SK-N-SH (cell line): Measurements from ENCODE around the gene RAD51B. TPM values are rescaled to one million over a fixed set of nuclear protein-coding genes. Genes with fewer than 3 reads are reported as not detected.

ENCODE experiments used
- CTCF ChIA-PET: fragments of 300-600, 350-600 bp; formaldehyde crosslinking; extraction: SDS; loops from one replicate; lab custom pipeline; 2021; lab: Yijun Ruan, JAX
- POLR2A ChIA-PET: fragments of 350-600 bp; sonication (Branson Sonifier 250); formaldehyde crosslinking; extraction: SDS; loops from one replicate; lab custom pipeline; 2020; ENCODE audit warnings: antibody characterized with exemption, inconsistent platforms; lab: Yijun Ruan, JAX
- DNase-seq: peaks from one replicate; pipeline ENCODE4 v3.0.0; 2012
- H2AFZ ChIP-seq: fragments of 200-600 bp; sonication (generic); 2 replicates; pipeline ENCODE4 v1.8.1; 2016; ENCODE audit warnings: antibody characterized with exemption, mild to moderate bottlenecking, low read depth
- H3F3A ChIP-seq: fragments of 200-600 bp; sonication (generic); replicated peaks from 2 replicates; pipeline ENCODE3; 2016; ENCODE audit warnings: antibody characterized with exemption, mild to moderate bottlenecking; ENCODE audit not compliant: insufficient read depth
- H3K27ac ChIP-seq, 2 experiments: fragments of 200-500 bp in 1 of 2; fragments of 200-600 bp in 1 of 2; sonication (Bioruptor generic) in 1 of 2; sonication (generic), shearing (Covaris generic) in 1 of 2; 2 replicates each; pipeline versions ENCODE4 v1.5.1 to v1.6.1; 2014 to 2016; ENCODE audit warnings: low read depth in 2 of 2, inconsistent platforms in 1 of 2, low read length in 1 of 2, mild to moderate bottlenecking in 1 of 2, mixed read lengths in 1 of 2
- H3K27me3 ChIP-seq: fragments of 200-600 bp; sonication (generic), shearing (Covaris generic); 2 replicates; pipeline ENCODE4 v1.6.1; 2016; ENCODE audit warnings: mixed run types; ENCODE audit not compliant: insufficient read depth
- H3K36me3 ChIP-seq, 2 experiments: fragments of 200-500 bp in 1 of 2; fragments of 200-600 bp in 1 of 2; sonication (Bioruptor generic) in 1 of 2; sonication (generic) in 1 of 2; replicated peaks in 1 of 2; 2 replicates each; pipeline versions ENCODE3 to v1.5.1; 2014 to 2016; ENCODE audit warnings: low read length in 1 of 2, mild to moderate bottlenecking in 1 of 2; ENCODE audit not compliant: insufficient read depth in 2 of 2, control insufficient read depth in 1 of 2
- H3K4me1 ChIP-seq, 2 experiments: fragments of 200-500 bp in 1 of 2; fragments of 200-600 bp in 1 of 2; sonication (Bioruptor generic) in 1 of 2; sonication (generic), shearing (Covaris generic) in 1 of 2; 2 replicates each; pipeline versions ENCODE4 v1.5.1 to v1.6.1; 2014 to 2016; ENCODE audit warnings: low read depth in 1 of 2, low read length in 1 of 2, mixed run types in 1 of 2; ENCODE audit not compliant: insufficient read depth in 2 of 2, control insufficient read depth in 1 of 2
- H3K4me2 ChIP-seq: fragments of 200-600 bp; sonication (generic), shearing (Covaris generic); 2 replicates; pipeline ENCODE4 v1.6.1; 2017; ENCODE audit warnings: mixed run types
- H3K4me3 ChIP-seq, 2 experiments: fragments of 200-500 bp in 1 of 2; fragments of 200-600 bp in 1 of 2; sonication (Bioruptor generic) in 1 of 2; sonication (generic), shearing (Covaris generic) in 1 of 2; 2 replicates each; pipeline versions ENCODE4 v1.5.1 to v1.8.1; 2014 to 2016; ENCODE audit warnings: low read depth in 2 of 2, inconsistent platforms in 1 of 2, low read length in 1 of 2, mild to moderate bottlenecking in 1 of 2, mixed read lengths in 1 of 2, moderate library complexity in 1 of 2
- H3K79me2 ChIP-seq: fragments of 200-600 bp; sonication (generic); 2 replicates; pipeline ENCODE4 v1.8.1; 2017; ENCODE audit warnings: mild to moderate bottlenecking; ENCODE audit not compliant: insufficient read depth
- H3K9ac ChIP-seq: fragments of 200-600 bp; sonication (generic); 2 replicates; pipeline ENCODE4 v1.6.1; 2017; ENCODE audit warnings: mixed run types
- H3K9me2 ChIP-seq: fragments of 200-600 bp; sonication (generic); 2 replicates; pipeline ENCODE4 v1.6.1; 2017; ENCODE audit warnings: mixed run types
- H3K9me3 ChIP-seq: fragments of 200-600 bp; sonication (generic); 2 replicates; pipeline ENCODE4 v1.6.1; 2017; ENCODE audit warnings: mixed run types, mild to moderate bottlenecking, moderate library complexity
- H4K20me1 ChIP-seq: fragments of 200-600 bp; sonication (generic); 2 replicates; pipeline ENCODE4 v1.6.1; 2017; ENCODE audit warnings: mild to moderate bottlenecking, mixed run types; ENCODE audit not compliant: insufficient read depth
- MEF2A ChIP-seq: IDR thresholded peaks from 2 replicates; pipeline ENCODE4 v1.4.0; 2012; ENCODE audit warnings: low read depth, borderline replicate concordance
- MXI1 ChIP-seq: IDR thresholded peaks from 2 replicates; pipeline ENCODE4 v1.6.1; 2012; ENCODE audit warnings: mild to moderate bottlenecking, low read depth, low read length, improper control_type of control experiment
- RFX5 ChIP-seq: IDR thresholded peaks from 2 replicates; pipeline ENCODE4 v1.6.1; 2012; ENCODE audit warnings: mild to moderate bottlenecking, improper control_type of control experiment, low read length
- TAF1 ChIP-seq: IDR thresholded peaks from 2 replicates; pipeline ENCODE4 v1.6.1; 2012; ENCODE audit warnings: low read depth, mild to moderate bottlenecking, low read length, moderate library complexity, borderline replicate concordance
- TCF12 ChIP-seq: IDR thresholded peaks from 2 replicates; pipeline ENCODE4 v1.4.0; 2012
- ZBTB33 ChIP-seq: IDR thresholded peaks from 2 replicates; pipeline ENCODE4 v1.4.0; 2012; ENCODE audit warnings: low read depth, borderline replicate concordance
- WGBS: methylation state at CpG from one replicate; pipeline ENCODE4 v1.1.6; 2017; ENCODE audit warnings: low lambda C conversion rate; 5-methylcytosine and 5-hydroxymethylcytosine counted together
- polyA plus RNA-seq, 3 experiments: library from polyadenylated mRNA; depleted of rRNA; stranded (reverse); fragments of >200 nt; gene quantifications; 2 replicates each; pipeline ENCODE4 v1.2.3, GENCODE V29; 2012
- TF ChIP-seq, protein P1 (sequence below): fragments of 150-350 bp; IDR thresholded peaks from 2 replicates; pipeline ENCODE4 v1.6.1; 2016; ENCODE audit warnings: mild to moderate bottlenecking, low read depth, low read length
- TF ChIP-seq, protein P2 (sequence below): fragments of 150-350 bp; IDR thresholded peaks from 2 replicates; pipeline ENCODE4 v1.6.1; 2017; ENCODE audit warnings: antibody characterized with exemption, low read length, low read depth, borderline replicate concordance
- TF ChIP-seq, protein P3 (sequence below): IDR thresholded peaks from 2 replicates; pipeline ENCODE4; 2012

RAD51B gene
- polyA plus RNA-seq, 1 of the 3 experiments (the other 2 are of a cell fraction) = 6.0 TPM

DNA sequence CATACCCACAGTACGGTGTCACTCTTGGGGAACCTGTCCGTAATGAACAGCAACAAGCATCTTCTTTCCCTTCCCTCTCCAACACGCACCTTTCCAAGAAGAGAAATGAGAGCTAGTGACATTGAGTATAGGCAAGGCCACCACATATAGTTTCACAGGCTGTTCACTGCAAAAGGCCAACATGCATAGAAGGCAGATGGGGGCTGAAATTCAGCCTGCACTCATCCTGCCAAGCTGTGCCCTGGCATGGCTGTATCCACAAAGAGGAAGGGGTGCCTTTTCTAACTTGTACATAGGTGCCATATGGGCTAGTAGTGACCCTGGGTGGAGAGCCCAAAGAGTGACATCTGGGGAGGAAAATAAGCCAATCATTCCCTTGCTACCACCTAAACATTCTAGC, 803.7 kb downstream of the RAD51B start:
- no peak for DNase-seq
- H3K36me3 ChIP-seq = no peaks in the 10 kb centered on the region
- H3K4me3 ChIP-seq = no peak overlapping the region
- no peak overlapping the region for H2AFZ ChIP-seq
- no peak overlapping the region for H3K27ac ChIP-seq
- H3K27me3 ChIP-seq = no peaks in the 10 kb centered on the region
- H3K4me2 ChIP-seq = no peak overlapping the region
- H3K9ac ChIP-seq = no peak overlapping the region
- ChIA-PET POLR2A (no interaction called here), CTCF (interaction anchor here (0.9 kb wide), 1 partner anchor 11 kb away, joined by 3 read pairs; no protein-coding TSS in a partner anchor)
- H3F3A ChIP-seq = no peaks in the 10 kb centered on the region
- no peak for TF ChIP-seq TCF12
- TF ChIP-seq, all 33 proteins: peak for 0
- Histone ChIP-seq H3K79me2 (no peaks in the 10 kb centered on the region), H4K20me1 (no peaks in the 10 kb centered on the region), H3K4me1 (no peaks in the 10 kb centered on the region), H3K9me2 (no peaks in the 10 kb centered on the region), H3K9me3 (no peaks in the 10 kb centered on the region)
- 80% methylated on average over 3 of the region's 3 CpGs for WGBS

DNA sequence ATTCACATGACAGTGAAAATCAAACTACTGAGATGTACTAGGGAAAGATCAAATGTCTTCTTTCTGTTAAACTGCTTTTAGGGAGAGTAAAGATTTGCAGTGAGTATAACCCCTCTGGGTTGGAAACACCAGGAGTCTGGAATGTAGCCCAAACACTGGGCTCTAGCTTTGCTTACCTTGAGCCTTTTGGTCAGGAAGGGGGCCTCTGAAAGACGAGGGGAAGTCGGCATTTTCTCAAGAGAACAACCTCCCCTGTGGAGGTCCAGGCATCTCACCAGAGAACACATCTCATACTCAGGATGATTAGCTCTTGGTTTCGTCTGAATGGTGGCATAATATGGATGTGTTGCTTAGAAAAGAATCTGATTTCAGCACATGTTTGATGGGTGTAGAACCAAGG, 804.2 kb downstream of the RAD51B start:
- H4K20me1 ChIP-seq = no peaks in the 10 kb centered on the region
- no peak overlapping the region for H3K27ac ChIP-seq
- no peak for DNase-seq
- H3F3A ChIP-seq = no peaks in the 10 kb centered on the region
- H2AFZ ChIP-seq = no peak overlapping the region
- H3K36me3 ChIP-seq = no peaks in the 10 kb centered on the region
- H3K9me3 ChIP-seq = no peaks in the 10 kb centered on the region
- CTCF ChIA-PET = interaction anchor here (0.9 kb wide), 1 partner anchor 10 kb away, joined by 3 read pairs; no protein-coding TSS in a partner anchor
- POLR2A ChIA-PET = no interaction called here
- H3K9me2 ChIP-seq = no peaks in the 10 kb centered on the region
- WGBS = 84% methylated on average over 3 of the region's 3 CpGs
- H3K4me1 ChIP-seq = no peaks in the 10 kb centered on the region
- H3K79me2 ChIP-seq = no peaks in the 10 kb centered on the region
- TF ChIP-seq, protein P1, sequence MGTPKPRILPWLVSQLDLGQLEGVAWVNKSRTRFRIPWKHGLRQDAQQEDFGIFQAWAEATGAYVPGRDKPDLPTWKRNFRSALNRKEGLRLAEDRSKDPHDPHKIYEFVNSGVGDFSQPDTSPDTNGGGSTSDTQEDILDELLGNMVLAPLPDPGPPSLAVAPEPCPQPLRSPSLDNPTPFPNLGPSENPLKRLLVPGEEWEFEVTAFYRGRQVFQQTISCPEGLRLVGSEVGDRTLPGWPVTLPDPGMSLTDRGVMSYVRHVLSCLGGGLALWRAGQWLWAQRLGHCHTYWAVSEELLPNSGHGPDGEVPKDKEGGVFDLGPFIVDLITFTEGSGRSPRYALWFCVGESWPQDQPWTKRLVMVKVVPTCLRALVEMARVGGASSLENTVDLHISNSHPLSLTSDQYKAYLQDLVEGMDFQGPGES = no peak
- TF ChIP-seq RFX5 = no peak
- no peak for TF ChIP-seq MXI1
- TF ChIP-seq, protein P2, sequence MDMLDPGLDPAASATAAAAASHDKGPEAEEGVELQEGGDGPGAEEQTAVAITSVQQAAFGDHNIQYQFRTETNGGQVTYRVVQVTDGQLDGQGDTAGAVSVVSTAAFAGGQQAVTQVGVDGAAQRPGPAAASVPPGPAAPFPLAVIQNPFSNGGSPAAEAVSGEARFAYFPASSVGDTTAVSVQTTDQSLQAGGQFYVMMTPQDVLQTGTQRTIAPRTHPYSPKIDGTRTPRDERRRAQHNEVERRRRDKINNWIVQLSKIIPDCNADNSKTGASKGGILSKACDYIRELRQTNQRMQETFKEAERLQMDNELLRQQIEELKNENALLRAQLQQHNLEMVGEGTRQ = no peak
- TF ChIP-seq, protein P3, sequence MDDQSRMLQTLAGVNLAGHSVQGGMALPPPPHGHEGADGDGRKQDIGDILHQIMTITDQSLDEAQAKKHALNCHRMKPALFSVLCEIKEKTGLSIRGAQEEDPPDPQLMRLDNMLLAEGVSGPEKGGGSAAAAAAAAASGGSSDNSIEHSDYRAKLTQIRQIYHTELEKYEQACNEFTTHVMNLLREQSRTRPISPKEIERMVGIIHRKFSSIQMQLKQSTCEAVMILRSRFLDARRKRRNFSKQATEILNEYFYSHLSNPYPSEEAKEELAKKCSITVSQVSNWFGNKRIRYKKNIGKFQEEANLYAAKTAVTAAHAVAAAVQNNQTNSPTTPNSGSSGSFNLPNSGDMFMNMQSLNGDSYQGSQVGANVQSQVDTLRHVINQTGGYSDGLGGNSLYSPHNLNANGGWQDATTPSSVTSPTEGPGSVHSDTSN = no peak
- no peak for TF ChIP-seq TAF1
- no peak for TF ChIP-seq ZBTB33
- TF ChIP-seq MEF2A = no peak
- H3K27me3 ChIP-seq = no peaks in the 10 kb centered on the region
- H3K4me2 ChIP-seq = no peak overlapping the region
- no peak overlapping the region for H3K4me3 ChIP-seq
- H3K9ac ChIP-seq = no peak overlapping the region
